Medulla oblongata (tissue), 1 donor: Measurements from ENCODE around the gene PDGFA.

ENCODE experiments used
- DNase-seq: peaks from one replicate; pipeline ENCODE4 v3.0.0-alpha.2; 2015; ENCODE audit errors: extremely low spot score

PDGFA gene

GRCh38 chr7:504221-505111 lies 15.2 kb downstream of the PDGFA start:
- no peak for DNase-seq

- DNase-seq: no peak
Observed at GRCh38 chr7:503575-504111, 16.0 kb downstream of the PDGFA start.

GRCh38 chr7:502296-502695 lies 17.4 kb downstream of the PDGFA start:
- DNase-seq: no peak

GRCh38 chr7:501526-501925 lies 18.1 kb downstream of the PDGFA start:
- no peak for DNase-seq

- peak; percentile 2 for DNase-seq
Observed at GRCh38 chr7:500521-501420, 18.9 kb downstream of the PDGFA start.

- DNase-seq: no peak
Observed at GRCh38 chr7:499853-500485, 19.7 kb downstream of the PDGFA start.

GRCh38 chr7:498678-499641 lies 20.7 kb downstream of the PDGFA start:
- DNase-seq: no peak

GRCh38 chr7:497946-498655 lies 21.5 kb downstream of the PDGFA start:
- peak; percentile 90 for DNase-seq

GRCh38 chr7:497346-497745 lies 22.3 kb downstream of the PDGFA start:
- no peak for DNase-seq

- no peak for DNase-seq
Observed at GRCh38 chr7:496528-497295, 22.9 kb downstream of the PDGFA start.

- no peak for DNase-seq
Observed at GRCh38 chr7:495761-496321, 23.8 kb downstream of the PDGFA start.

- no peak for DNase-seq
Observed at GRCh38 chr7:495326-495725, 24.3 kb downstream of the PDGFA start.

GRCh38 chr7:494906-495305 lies 24.7 kb downstream of the PDGFA start:
- DNase-seq: no peak

- DNase-seq: no peak
Observed at GRCh38 chr7:494259-494687, 25.4 kb downstream of the PDGFA start.

GRCh38 chr7:493661-494251 lies 25.9 kb downstream of the PDGFA start:
- DNase-seq: no peak

GRCh38 chr7:492714-493065 lies 27.0 kb downstream of the PDGFA start:
- DNase-seq: no peak

- no peak for DNase-seq
Observed at GRCh38 chr7:491958-492713, 27.5 kb downstream of the PDGFA start.
